HG02642 (cell line): ENCODE data around the gene ERO1B.
A peak's percentile ranks its signal among the peaks of the same experiment; 100 is the strongest.
"Not testable (repeated sequence)": the region's sequence is repeated elsewhere in the genome, so short reads cannot be mapped to it uniquely, and the experiment has no call there.

Experiments
- ATAC-seq: cut with Tn5 transposase; IDR thresholded peaks from one replicate; pipeline ENCODE4 v1.9.1; 2021; ENCODE audit warnings: mild to moderate bottlenecking; ENCODE audit not compliant: unreplicated experiment, poor library complexity

Gene ERO1B

GRCh38 chr1:236281654-236282424 lies at the start of gene ERO1B:
Gene ERO1B (minus strand): TSS chr1:236281958. CDS start chr1:236281783, 175 bp downstream.
- ATAC-seq, result peak; percentile 88

GRCh38 chr1:236331412-236331811 lies 49.7 kb upstream of the ERO1B start:
- ATAC-seq, result not testable (repeated sequence)

GRCh38 chr1:236326432-236326831 lies 44.7 kb upstream of the ERO1B start:
- ATAC-seq, result no peak

- ATAC-seq, result no peak
These were observed 43.8 kb upstream of the ERO1B start for GRCh38 chr1:236325567-236325966.

- no peak for ATAC-seq
These were observed 42.2 kb upstream of the ERO1B start for GRCh38 chr1:236323819-236324411.

GRCh38 chr1:236322566-236323409 lies 41.0 kb upstream of the ERO1B start:
- no peak for ATAC-seq

- ATAC-seq, result no peak
These were observed 39.3 kb upstream of the ERO1B start for GRCh38 chr1:236321101-236321500.

- ATAC-seq, result no peak
These were observed 38.9 kb upstream of the ERO1B start for GRCh38 chr1:236320671-236321070.

GRCh38 chr1:236320214-236320613 lies 38.5 kb upstream of the ERO1B start:
- ATAC-seq, result no peak

GRCh38 chr1:236316437-236316836 lies 34.7 kb upstream of the ERO1B start:
- ATAC-seq, result no peak

- ATAC-seq, result no peak
These were observed 33.8 kb upstream of the ERO1B start for GRCh38 chr1:236315518-236315917.

GRCh38 chr1:236315092-236315491 lies 33.3 kb upstream of the ERO1B start:
- no peak for ATAC-seq

- not testable (repeated sequence) for ATAC-seq
These were observed 32.3 kb upstream of the ERO1B start for GRCh38 chr1:236314050-236314449.

GRCh38 chr1:236313427-236313826 lies 31.7 kb upstream of the ERO1B start:
- ATAC-seq, result no peak

- ATAC-seq, result no peak
These were observed 29.3 kb upstream of the ERO1B start for GRCh38 chr1:236311040-236311439.

- ATAC-seq, result no peak
These were observed 27.1 kb upstream of the ERO1B start for GRCh38 chr1:236308827-236309226.

- ATAC-seq, result no peak
These were observed 25.7 kb upstream of the ERO1B start for GRCh38 chr1:236307435-236307834.

GRCh38 chr1:236304682-236305081 lies 22.9 kb upstream of the ERO1B start:
- no peak for ATAC-seq

- ATAC-seq, result peak; percentile 74
These were observed 21.9 kb upstream of the ERO1B start for GRCh38 chr1:236303675-236304074.

GRCh38 chr1:236302941-236303340 lies 21.2 kb upstream of the ERO1B start:
- no peak for ATAC-seq

GRCh38 chr1:236301958-236302335 lies 20.2 kb upstream of the ERO1B start:
- no peak for ATAC-seq
